GM12878 (cell line): ENCODE measurements around the gene SHB. TPM values are rescaled to one million over a fixed set of nuclear protein-coding genes. Genes with fewer than 3 reads are reported as not detected.

Experiments
- ATAC-seq: fragments of 200-7000 bp; cut with Tn5 transposase; 3 replicates; pipeline ENCODE4 v1.9.1; 2020; ENCODE audit warnings: mild to moderate bottlenecking, moderate library complexity
- BruUV-seq: library from RNA; stranded (reverse); fragments of 400-500 nt; replicated peaks from 2 replicates; lab custom pipeline; 2021; lab: Mats Ljungman, UMichigan
- CTCF ChIA-PET: fragments of 300-600 bp; sonication (Branson Sonifier 250); formaldehyde crosslinking; extraction: SDS; loops from one replicate; lab custom pipeline; 2021; ENCODE audit warnings: inconsistent platforms; lab: Yijun Ruan, JAX
- POLR2A ChIA-PET: fragments of 350-600 bp; formaldehyde crosslinking; extraction: SDS; loops from one replicate; lab custom pipeline; 2021; ENCODE audit warnings: inconsistent platforms; lab: Charles Lee
- RAD21 ChIA-PET: fragments of 300-600 bp; sonication (Branson Sonifier 250); formaldehyde crosslinking; loops from one replicate; lab custom pipeline; 2023; ENCODE audit warnings: antibody characterized with exemption; ENCODE audit not compliant: unreplicated experiment; lab: Charles Lee
- SMC1A ChIA-PET: fragments of 300-600 bp; sonication (Branson Sonifier 250); formaldehyde crosslinking; loops from one replicate; lab custom pipeline; 2023; ENCODE audit not compliant: unreplicated experiment, uncharacterized antibody; lab: Charles Lee
- DNase-seq: peaks from one replicate; pipeline ENCODE4 v3.0.0-alpha.2; 2011; ENCODE audit warnings: low read depth, low spot score
- FAIRE-seq: peaks from 3 replicates; lab custom pipeline; 2011; peaks lifted over from hg19 to GRCh38; lab: Jason Lieb, UNC
- H2AFZ ChIP-seq: 2 replicates; pipeline ENCODE4 v1.6.0; 2011; ENCODE audit warnings: low read depth, low read length, control low read depth; ENCODE audit not compliant: control insufficient read depth
- H3K27ac ChIP-seq: 2 replicates; pipeline ENCODE4 v1.5.1; 2011; ENCODE audit warnings: control low read depth; ENCODE audit not compliant: control insufficient read depth, insufficient read depth
- H3K27me3 ChIP-seq, 2 experiments: replicated peaks in 1 of 2; 2 replicates each; pipeline versions ENCODE4 v1.6.0 to v1.6.1; 2011; ENCODE audit warnings: low read length in 1 of 2; ENCODE audit not compliant: control insufficient read depth in 2 of 2, insufficient read depth in 2 of 2
- H3K36me3 ChIP-seq, 2 experiments: 2 replicates each; pipeline ENCODE4 v1.5.1; 2011; ENCODE audit warnings: low read length in 1 of 2; ENCODE audit not compliant: control insufficient read depth in 2 of 2, insufficient read depth in 2 of 2
- H3K4me1 ChIP-seq: 2 replicates; pipeline ENCODE4 v1.6.1; 2011; ENCODE audit warnings: mild to moderate bottlenecking, low read length, moderate library complexity, mixed read lengths; ENCODE audit not compliant: control insufficient read depth, insufficient read depth
- H3K4me2 ChIP-seq: 2 replicates; pipeline ENCODE4 v1.6.0; 2011; ENCODE audit warnings: control low read depth; ENCODE audit not compliant: control insufficient read depth, insufficient read depth
- H3K4me3 ChIP-seq: fragments of 200-600 bp; sonication (generic); 2 replicates; pipeline ENCODE4 v1.5.1; 2016
- H3K79me2 ChIP-seq: 2 replicates; pipeline ENCODE4 v1.6.0; 2011; ENCODE audit warnings: low read length; ENCODE audit not compliant: control insufficient read depth, insufficient read depth
- H3K9ac ChIP-seq: 2 replicates; pipeline ENCODE4 v1.8.0; 2011; ENCODE audit warnings: low read length, control low read depth, mixed read lengths; ENCODE audit not compliant: control insufficient read depth, insufficient read depth
- H3K9me3 ChIP-seq: replicated peaks from 3 replicates; pipeline ENCODE4 v1.5.1; 2011; ENCODE audit warnings: mild to moderate bottlenecking, low read length; ENCODE audit not compliant: control insufficient read depth, insufficient read depth
- H4K20me1 ChIP-seq: 2 replicates; pipeline ENCODE4 v1.6.0; 2011; ENCODE audit not compliant: control insufficient read depth, insufficient read depth
- CEBPZ ChIP-seq: fragments of 150-350 bp; IDR thresholded peaks from 2 replicates; pipeline ENCODE4 v1.6.1; 2016; ENCODE audit warnings: low read depth, low read length
- DPF2 ChIP-seq: fragments of 450-650 bp; IDR thresholded peaks from 2 replicates; pipeline ENCODE4 v1.6.1; 2017; ENCODE audit warnings: mild to moderate bottlenecking
- EGR1 ChIP-seq, 2 experiments: IDR thresholded peaks; 1 replicate in 1 of 2; 2 replicates in 1 of 2; pipeline ENCODE4 v1.6.1; 2011 to 2012; ENCODE audit warnings: low read depth in 2 of 2, low read length in 2 of 2, borderline replicate concordance in 1 of 2, mild to moderate bottlenecking in 1 of 2, moderate library complexity in 1 of 2
- FOXK2 ChIP-seq: fragments of 450-650 bp; IDR thresholded peaks from 2 replicates; pipeline ENCODE4 v1.6.1; 2017; ENCODE audit warnings: mild to moderate bottlenecking, moderate library complexity
- HDAC2 ChIP-seq: fragments of 200-600 bp; sonication (generic); IDR thresholded peaks from 2 replicates; pipeline ENCODE4 v1.6.1; 2017
- JUNB ChIP-seq: IDR thresholded peaks from 2 replicates; pipeline ENCODE4 v1.6.1; 2016; ENCODE audit warnings: antibody characterized with exemption, mild to moderate bottlenecking
- JUND ChIP-seq: IDR thresholded peaks from 2 replicates; pipeline ENCODE4 v1.6.1; 2012; ENCODE audit warnings: low read depth, mild to moderate bottlenecking, low read length, improper control_type of control experiment, moderate library complexity
- LARP7 ChIP-seq: fragments of 450-650 bp; IDR thresholded peaks from 2 replicates; pipeline ENCODE4 v1.6.1; 2017; ENCODE audit warnings: mild to moderate bottlenecking
- MYC ChIP-seq: IDR thresholded peaks from 2 replicates; pipeline ENCODE4 v1.6.1; 2011; ENCODE audit warnings: mild to moderate bottlenecking, low read length, moderate library complexity, inconsistent platforms; ENCODE audit not compliant: insufficient read depth, insufficient replicate concordance, insufficient read length, severe bottlenecking
- SPI1 ChIP-seq: IDR thresholded peaks from 2 replicates; pipeline ENCODE4 v1.6.1; 2011; ENCODE audit warnings: low read depth, mild to moderate bottlenecking, low read length, moderate library complexity, borderline replicate concordance; ENCODE audit not compliant: insufficient read depth
- TCF7 ChIP-seq: IDR thresholded peaks from 2 replicates; pipeline ENCODE4 v1.6.1; 2014; ENCODE audit warnings: antibody characterized with exemption, borderline replicate concordance
- ZZZ3 ChIP-seq: IDR thresholded peaks from 2 replicates; pipeline ENCODE4 v1.6.1; 2011; ENCODE audit warnings: low read depth; ENCODE audit not compliant: control insufficient read depth, insufficient read length
- WGBS: methylation state at CpG from one replicate; pipeline ENCODE4 v1.1.6; 2016; ENCODE audit warnings: low lambda C conversion rate; ENCODE audit not compliant: insufficient replicate concordance, insufficient coverage; ENCODE audit errors: missing lambda C conversion rate; 5-methylcytosine and 5-hydroxymethylcytosine counted together
- in situ Hi-C: fragments of 300-500 bp; cut with MboI; formaldehyde crosslinking; loops from 9 replicates; pipeline ENCODE4 v1.14.3; 2018; ENCODE audit warnings: mixed read lengths
- intact Hi-C: fragments of 100-400 bp; cut with micrococcal nuclease; formaldehyde crosslinking; loops from one replicate; pipeline ENCODE4 v1.14.2; 2022; ENCODE audit not compliant: unreplicated experiment
- polyA plus RNA-seq, 11 experiments: library from polyadenylated mRNA; depleted of rRNA in 4 of 11; unstranded in 6 of 11; stranded (reverse) in 5 of 11; fragments of >200 nt; fragmentation: Nextera tagmentation in 4 of 11; fragmentation: Illumina TruSeq in 1 of 11; extraction: Ambion mirVana in 4 of 11; extraction: Trizol in 1 of 11; gene quantifications; 1 replicate in 1 of 11; 2 replicates in 10 of 11; pipeline versions ENCODE4 v1.2.1 to v1.2.3, GENCODE V29; 2011 to 2016; ENCODE audit warnings: inconsistent platforms in 2 of 11, missing spikeins in 2 of 11, low read depth in 1 of 11
- total RNA-seq, 4 experiments: library from RNA; depleted of rRNA in 3 of 4; stranded (reverse); fragments of >200 nt in 3 of 4; fragmentation: Illumina TruSeq in 1 of 4; extraction: Trizol in 1 of 4; gene quantifications; 2 replicates each; pipeline versions ENCODE4 v1.2.1 to v1.2.3, GENCODE V29; 2013 to 2021
- TF ChIP-seq, protein P1 (sequence below): IDR thresholded peaks from 2 replicates; pipeline ENCODE4 v1.6.1; 2011; ENCODE audit warnings: borderline replicate concordance, low read depth, mild to moderate bottlenecking, moderate library complexity, low read length; ENCODE audit not compliant: insufficient read depth, poor library complexity, severe bottlenecking

The SHB gene
- total and polyA plus RNA-seq, 10 of the 15 experiments (the other 5 are each of a cell fraction or from before 2014, with no cell fraction given), result 0.29 to 6.2 (median 1.3) TPM

GRCh38 chr9:37870081-37870798, 198.8 kb downstream of the SHB start:
- H3K4me2 ChIP-seq, result no peak overlapping the region
- ChIA-PET SMC1A (no interaction called here), RAD21 (no interaction called here), CTCF (interaction anchor here (0.6 to 1.1 kb wide), 3 partner anchors 11 to 64 kb away, joined by 3 read pairs; no protein-coding TSS in a partner anchor), POLR2A (interaction anchor here (0.6 kb wide), 2 partner anchors 9 to 1466 kb away, joined by 3 read pairs; no protein-coding TSS in a partner anchor)
- BruUV-seq, result no TSS peak
- H3K9ac ChIP-seq, result no peak overlapping the region
- intact Hi-C loops (no loop called here), in situ Hi-C loops (no loop called here)
- H3K27ac ChIP-seq, result no peak overlapping the region
- TF ChIP-seq CEBPZ (no peak), LARP7 (no peak), EGR1 (IDR thresholded peaks at IDR 0.05; ENCODE audit: borderline replicate concordance in 1 of 2, low read depth in 2 of 2, low read length in 2 of 2) (no peak), ZZZ3 (no peak), SPI1 (no peak), FOXK2 (no peak), TCF7 (no peak), MYC (no peak), JUND (no peak), DPF2 (no peak), JUNB (no peak), HDAC2 (no peak)
- TF ChIP-seq, protein P1, sequence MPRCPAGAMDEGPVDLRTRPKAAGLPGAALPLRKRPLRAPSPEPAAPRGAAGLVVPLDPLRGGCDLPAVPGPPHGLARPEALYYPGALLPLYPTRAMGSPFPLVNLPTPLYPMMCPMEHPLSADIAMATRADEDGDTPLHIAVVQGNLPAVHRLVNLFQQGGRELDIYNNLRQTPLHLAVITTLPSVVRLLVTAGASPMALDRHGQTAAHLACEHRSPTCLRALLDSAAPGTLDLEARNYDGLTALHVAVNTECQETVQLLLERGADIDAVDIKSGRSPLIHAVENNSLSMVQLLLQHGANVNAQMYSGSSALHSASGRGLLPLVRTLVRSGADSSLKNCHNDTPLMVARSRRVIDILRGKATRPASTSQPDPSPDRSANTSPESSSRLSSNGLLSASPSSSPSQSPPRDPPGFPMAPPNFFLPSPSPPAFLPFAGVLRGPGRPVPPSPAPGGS, result no peak
- no peaks in the 10 kb centered on the region for H3K27me3 ChIP-seq
- H3K4me3 ChIP-seq, result no peak overlapping the region
- 97% methylated on average over 5 of the region's 5 CpGs for WGBS
- DNase-seq (no peak), FAIRE-seq (no peak), ATAC-seq (no peak)
- H4K20me1 ChIP-seq, result no peaks in the 10 kb centered on the region
- no peaks in the 10 kb centered on the region for H3K79me2 ChIP-seq
- no peaks in the 10 kb centered on the region for H3K36me3 ChIP-seq
- H3K4me1 ChIP-seq, result no peaks in the 10 kb centered on the region
- H2AFZ ChIP-seq, result no peak overlapping the region
- no peaks in the 10 kb centered on the region for H3K9me3 ChIP-seq
